T47D (cell line): ENCODE data around the gene RGL1.
A peak's percentile ranks its signal among the peaks of the same experiment; 100 is the strongest.

ENCODE experiments used
- DNase-seq, 2 experiments: peaks; one replicate each; pipeline versions ENCODE4 v3.0.0 to v3.0.0-alpha.2; 2011 to 2012; ENCODE audit warnings: low read depth in 1 of 2, low spot score in 1 of 2
- JUND ChIP-seq: IDR thresholded peaks from 2 replicates; pipeline ENCODE4 v1.6.1; 2012; ENCODE audit warnings: low read depth
- in situ Hi-C: cut with HindIII; loops from 2 replicates; pipeline ENCODE4 v1.10.0; 2016; ENCODE audit warnings: low sequenced_read_pairs, low pct_unique_long_range_greater_than_20kb

RGL1 gene

DNA sequence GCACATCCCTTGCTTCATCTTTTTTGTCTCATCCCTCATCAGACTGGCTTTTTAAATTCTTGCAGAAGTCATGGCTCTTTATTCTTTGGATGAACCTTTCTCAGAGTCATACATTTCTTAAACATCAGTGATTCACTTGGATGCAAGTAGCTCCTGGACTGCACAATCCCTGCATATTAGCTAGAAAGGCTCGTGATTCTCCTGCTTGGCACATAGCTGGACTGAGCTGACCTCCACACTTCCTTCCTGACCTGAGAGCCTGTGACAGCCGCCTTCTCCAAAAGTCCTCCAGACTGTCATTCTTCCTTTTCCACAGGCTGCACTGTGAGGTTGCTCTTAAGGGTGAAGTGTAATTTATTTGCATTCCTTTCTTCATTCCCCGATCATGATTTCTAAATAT lies 109.4 kb downstream of the RGL1 start:
- no peak for TF ChIP-seq JUND
- in situ Hi-C loops: no loop called here
- DNase-seq: no peak

- no peak for TF ChIP-seq JUND
- DNase-seq: no peak
- in situ Hi-C loops: no loop called here
Measured at GRCh38 chr1:183914891-183915290, 110.0 kb downstream of the RGL1 start.

DNA sequence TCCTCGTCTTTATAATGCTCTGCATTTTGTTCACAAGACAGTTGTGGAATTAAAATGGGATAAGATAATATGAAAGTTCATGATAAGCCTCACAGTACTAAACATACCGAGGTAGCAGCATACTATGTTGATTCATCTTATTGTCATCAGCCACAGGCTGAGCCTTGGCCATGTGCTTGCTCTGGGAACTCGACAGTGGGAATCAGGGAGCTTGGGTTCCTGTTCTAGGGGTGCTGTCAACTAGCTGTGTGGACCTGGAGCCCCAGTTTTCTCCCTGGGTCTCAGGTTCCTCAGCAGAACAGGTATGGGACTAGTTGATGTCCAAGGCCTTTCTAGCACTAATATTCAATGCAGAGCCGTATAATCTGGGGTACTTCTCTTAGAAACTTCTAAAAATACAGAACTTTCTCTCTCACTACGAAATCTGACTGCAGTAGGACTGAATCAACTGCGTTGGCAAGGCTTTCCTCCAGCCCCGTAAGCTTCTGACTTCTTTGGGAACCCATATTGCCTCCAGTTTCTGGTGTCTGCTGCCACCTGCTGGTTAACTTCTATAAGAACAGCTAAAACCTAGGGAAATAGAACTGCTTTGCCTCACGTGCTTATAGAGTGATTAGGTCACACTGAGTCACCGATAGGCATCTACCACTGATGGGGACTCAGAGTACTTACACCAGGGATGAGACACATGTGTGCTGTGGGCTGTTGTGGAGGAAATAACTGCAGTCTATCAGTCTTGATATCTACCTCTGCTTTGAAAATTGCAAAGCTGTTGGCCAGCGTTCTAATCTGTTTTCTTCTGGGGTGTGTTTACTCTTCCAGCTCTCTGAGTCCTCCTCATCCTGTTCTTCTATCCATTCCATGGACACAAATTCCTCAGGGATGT lies 110.9 kb downstream of the RGL1 start:
- in situ Hi-C loops: no loop called here
- no peak for TF ChIP-seq JUND
- peak; percentile 61 to 90 for DNase-seq

GRCh38 chr1:183916574-183916973 lies 111.7 kb downstream of the RGL1 start:
- in situ Hi-C loops: no loop called here
- no peak for TF ChIP-seq JUND
- no peak for DNase-seq

GRCh38 chr1:183918589-183918988 lies 113.7 kb downstream of the RGL1 start:
- TF ChIP-seq JUND: no peak
- in situ Hi-C loops: no loop called here
- DNase-seq: peak in 1 of 2 experiments; percentile 67

DNA sequence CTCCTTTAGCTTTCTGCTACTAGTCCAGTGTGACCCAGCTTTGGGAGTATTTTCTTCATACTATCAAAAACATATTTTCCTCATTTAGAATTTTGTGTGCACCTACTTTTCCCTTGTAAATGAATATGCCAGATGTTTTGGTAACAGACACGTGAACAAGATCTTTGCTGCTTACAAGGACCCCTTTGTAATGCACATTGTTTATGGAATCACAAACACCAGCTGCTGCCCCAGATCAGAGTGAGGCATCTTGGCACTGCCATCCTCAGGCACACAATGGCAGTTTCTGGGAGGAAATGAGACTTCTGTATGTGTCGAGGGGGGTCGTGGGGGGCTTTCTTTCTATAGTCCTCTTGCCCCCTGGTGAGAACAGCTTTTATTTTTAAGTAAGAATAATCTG lies 115.7 kb downstream of the RGL1 start:
- no peak for DNase-seq
- in situ Hi-C loops: no loop called here

DNA sequence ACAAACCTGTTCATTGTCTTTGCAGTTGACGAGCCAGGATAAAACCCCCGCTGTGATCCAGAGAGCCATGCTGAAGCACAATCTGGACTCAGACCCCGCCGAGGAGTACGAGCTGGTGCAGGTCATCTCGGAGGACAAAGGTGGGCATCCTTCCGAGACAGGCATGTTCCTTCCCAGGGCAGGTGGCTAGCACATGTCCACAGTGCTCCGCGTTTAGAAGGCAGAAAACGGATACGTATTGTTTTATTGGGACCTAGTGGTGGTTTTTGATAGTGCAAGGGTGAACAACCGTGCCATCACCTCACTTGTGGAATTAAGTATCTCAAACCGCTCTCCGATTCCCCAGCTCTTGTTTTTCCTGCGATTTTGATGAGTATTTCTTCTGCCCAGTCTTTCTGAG lies 117.3 kb downstream of the RGL1 start:
- no peak for TF ChIP-seq JUND
- peak in 1 of 2 experiments; percentile 56 for DNase-seq
- in situ Hi-C loops: no loop called here

More for the DNA sequence above, 115.7 kb downstream of the RGL1 start:
- TF ChIP-seq JUND: no peak

DNA sequence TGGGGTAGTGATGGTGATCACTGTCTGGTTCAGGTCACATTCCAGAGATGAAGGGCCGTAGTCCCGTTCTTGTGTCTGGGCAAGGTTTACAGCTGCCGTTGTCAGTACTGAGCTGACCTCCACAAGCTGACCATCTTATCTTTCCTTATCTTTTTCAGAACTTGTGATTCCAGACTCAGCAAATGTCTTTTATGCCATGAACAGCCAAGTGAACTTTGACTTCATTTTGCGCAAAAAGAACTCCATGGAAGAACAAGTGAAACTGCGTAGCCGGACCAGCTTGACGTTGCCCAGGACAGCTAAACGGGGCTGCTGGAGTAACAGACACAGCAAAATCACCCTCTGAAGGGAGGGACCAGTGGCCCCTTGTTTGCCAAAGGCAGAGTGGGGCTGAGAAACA lies 121.0 kb downstream of the RGL1 start:
- in situ Hi-C loops: no loop called here
- TF ChIP-seq JUND: no peak
- DNase-seq: no peak

DNA sequence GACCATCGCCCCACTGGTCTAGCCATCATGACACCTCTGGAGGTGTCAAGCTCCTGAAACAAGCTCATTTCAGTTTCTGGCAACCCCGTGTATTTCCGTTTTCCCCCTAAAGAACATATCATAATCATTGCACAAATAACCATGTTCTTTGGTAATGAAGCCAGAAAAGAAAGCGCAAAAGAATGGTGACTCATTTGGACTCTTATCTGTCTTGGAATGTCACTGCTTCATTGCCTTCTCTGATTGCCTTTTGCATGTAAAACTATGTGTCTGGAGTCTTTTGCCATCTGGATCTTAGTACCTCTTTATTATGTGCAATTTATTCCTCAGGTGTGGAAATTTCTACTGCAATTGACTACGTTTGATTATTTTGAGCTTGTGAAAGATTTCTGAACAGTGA lies 122.1 kb downstream of the RGL1 start:
- in situ Hi-C loops: no loop called here
- TF ChIP-seq JUND: no peak
- no peak for DNase-seq

DNA sequence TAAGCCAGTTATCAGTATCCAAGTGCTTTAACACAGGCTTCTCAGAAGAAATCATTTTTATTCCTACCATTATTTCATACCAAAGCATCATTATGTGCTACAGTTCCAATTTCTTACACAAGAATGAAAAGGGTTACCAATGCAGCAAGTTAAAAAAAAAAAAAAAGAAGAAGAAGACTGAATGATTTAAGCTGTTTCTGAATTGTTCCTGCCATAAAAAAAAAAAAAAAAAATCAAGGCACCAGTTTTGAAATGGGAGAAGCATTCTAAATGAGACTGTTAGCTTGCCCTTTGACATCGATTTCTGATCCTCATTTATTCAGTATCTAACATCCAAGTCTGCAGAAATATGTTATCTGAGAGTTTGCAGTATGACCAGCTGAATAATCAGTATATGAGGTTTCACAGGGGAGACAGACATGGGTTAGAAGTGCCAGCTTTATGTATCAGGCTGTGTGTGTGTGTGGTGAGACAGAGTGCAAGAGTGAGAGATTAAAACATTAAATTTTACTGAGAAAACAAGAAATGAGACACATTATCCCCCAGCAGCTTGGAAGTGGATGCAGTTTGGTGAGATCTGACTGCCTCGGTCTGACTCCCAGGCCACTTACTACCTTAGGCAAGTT lies 126.8 kb downstream of the RGL1 start:
- DNase-seq: no peak
- TF ChIP-seq JUND: no peak
- in situ Hi-C loops: no loop called here

DNA sequence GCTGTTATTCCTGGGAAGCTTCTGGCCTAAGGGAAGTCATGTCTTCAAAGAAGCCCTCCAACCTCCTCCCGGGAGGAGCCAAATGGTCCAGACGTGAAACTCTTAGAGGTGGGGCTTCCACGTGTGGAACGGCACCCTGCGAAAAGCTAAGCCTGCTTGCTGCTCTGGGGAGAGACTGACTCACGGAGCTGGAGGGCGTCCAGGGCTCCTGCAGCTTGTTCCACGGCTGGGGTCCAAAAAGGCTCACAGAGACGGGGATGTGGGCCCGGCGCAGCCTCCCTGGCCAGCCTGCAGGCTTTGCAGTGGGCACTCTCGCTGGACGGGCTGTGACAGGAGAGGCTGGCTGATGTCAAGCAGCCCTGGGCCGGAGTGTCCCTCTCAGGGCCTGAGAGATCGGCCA lies 127.5 kb downstream of the RGL1 start:
- in situ Hi-C loops: no loop called here
- no peak for TF ChIP-seq JUND
- DNase-seq: no peak

GRCh38 chr1:183933528-183934179 lies 128.7 kb downstream of the RGL1 start:
- DNase-seq: no peak
- no peak for TF ChIP-seq JUND
- in situ Hi-C loops: no loop called here

- no peak for TF ChIP-seq JUND
- no peak for DNase-seq
- in situ Hi-C loops: no loop called here
Measured at GRCh38 chr1:183934314-183934713, 129.4 kb downstream of the RGL1 start.

DNA sequence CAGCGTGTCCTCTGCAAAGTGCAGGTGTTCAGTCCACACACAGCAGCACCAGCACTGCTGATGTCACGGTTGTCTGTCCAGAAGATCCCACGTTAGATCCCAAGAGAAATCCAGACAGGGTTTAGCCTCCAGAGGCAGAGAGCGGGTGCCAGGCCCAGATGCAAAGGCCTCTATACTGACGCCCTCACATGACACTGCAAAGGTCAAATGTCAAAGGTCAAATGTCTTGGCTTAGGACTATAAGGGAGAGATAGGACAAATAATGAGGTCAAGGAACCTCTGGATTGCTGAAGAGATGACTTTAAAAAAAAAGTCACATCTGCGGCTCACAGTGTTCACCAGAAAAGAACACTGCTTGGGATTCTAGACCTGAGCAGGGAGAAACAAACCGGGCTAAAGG lies 131.1 kb downstream of the RGL1 start:
- no peak for TF ChIP-seq JUND
- no peak for DNase-seq
- in situ Hi-C loops: no loop called here
